Upper lobe of right lung (tissue), 1 donor: ENCODE results near the gene NAV3. TPM values are rescaled to one million over a fixed set of nuclear protein-coding genes. Genes with fewer than 3 reads are reported as not detected.
A peak's percentile ranks its signal among the peaks of the same experiment; 100 is the strongest.

Source experiments
- ATAC-seq: fragments of 200-7000 bp; cut with Tn5 transposase; one replicate; pipeline ENCODE4 v1.9.1; 2020; ENCODE audit warnings: mild to moderate bottlenecking, moderate library complexity
- DNase-seq: peaks from one replicate; pipeline ENCODE4 v3.0.0-alpha.2; 2020
- H3K27ac ChIP-seq: fragments of 200-600 bp; one replicate; pipeline ENCODE4 v1.8.0; 2022
- H3K27me3 ChIP-seq: fragments of 200-600 bp; one replicate; pipeline ENCODE4 v1.8.0; 2022; ENCODE audit warnings: mild to moderate bottlenecking
- H3K36me3 ChIP-seq: fragments of 200-600 bp; one replicate; pipeline ENCODE4 v1.8.0; 2022
- H3K4me1 ChIP-seq: fragments of 200-600 bp; one replicate; pipeline ENCODE4 v1.8.0; 2022
- H3K4me3 ChIP-seq: fragments of 200-600 bp; one replicate; pipeline ENCODE4 v1.8.0; 2022; ENCODE audit warnings: mild to moderate bottlenecking
- H3K9me3 ChIP-seq: fragments of 200-600 bp; one replicate; pipeline ENCODE4 v1.8.0; 2022
- CTCF ChIP-seq: fragments of 200-600 bp; IDR thresholded peaks from one replicate; pipeline ENCODE4 v1.8.0; 2022; ENCODE audit warnings: antibody characterized with exemption
- intact Hi-C: fragments of 100-400 bp; cut with DNase I; formaldehyde crosslinking; loops from one replicate; pipeline ENCODE4 v1.11.0; 2022
- total RNA-seq: library from RNA; stranded (reverse); fragmentation: NEBNext Ultra II Directional; extraction: Animal tissue kit (Norgen Biotek cat#: 25700); gene quantifications from one replicate; pipeline ENCODE4 v1.2.1, GENCODE V29; 2021
- donor health status: DM: no; HTN: yes; CAD: no; lungs with severe emphysema.

NAV3 gene
- total RNA-seq, 1 donor from 2014 or later, result 17.8 TPM

- no peak for ATAC-seq
- H3K27me3 ChIP-seq, result no peaks in the 10 kb centered on the region
- intact Hi-C loops, result no loop called here
Measured at GRCh38 chr12:78007173-78007572, 176.5 kb downstream of the NAV3 start.

GRCh38 chr12:78009031-78009430, 178.3 kb downstream of the NAV3 start:
- Histone ChIP-seq H3K36me3 (no peaks in the 10 kb centered on the region), H3K4me1 (no peaks in the 10 kb centered on the region), H3K27me3 (no peaks in the 10 kb centered on the region), H3K4me3 (no peak overlapping the region), H3K27ac (no peak overlapping the region), H3K9me3 (no peaks in the 10 kb centered on the region)
- TF ChIP-seq CTCF, result no peak
- intact Hi-C loops, result no loop called here
- no peak for ATAC-seq
- no peak for DNase-seq

More at GRCh38 chr12:78007173-78007572, 176.5 kb downstream of the NAV3 start:
- DNase-seq, result no peak
- TF ChIP-seq CTCF, result no peak
- Histone ChIP-seq H3K36me3 (no peaks in the 10 kb centered on the region), H3K27ac (no peak overlapping the region), H3K4me3 (no peak overlapping the region), H3K9me3 (no peaks in the 10 kb centered on the region), H3K4me1 (no peaks in the 10 kb centered on the region)

GRCh38 chr12:78018171-78018910, 187.6 kb downstream of the NAV3 start:
- no peak for TF ChIP-seq CTCF
- Histone ChIP-seq H3K27me3 (no peaks in the 10 kb centered on the region), H3K4me1 (no peaks in the 10 kb centered on the region), H3K36me3 (no peaks in the 10 kb centered on the region), H3K9me3 (no peaks in the 10 kb centered on the region), H3K4me3 (no peak overlapping the region), H3K27ac (peak overlapping the region; percentile 20)
- intact Hi-C loops, result no loop called here
- DNase-seq, result no peak
- no peak for ATAC-seq

- no peak for ATAC-seq
- Histone ChIP-seq H3K27me3 (no peaks in the 10 kb centered on the region), H3K36me3 (no peaks in the 10 kb centered on the region), H3K4me3 (no peak overlapping the region), H3K9me3 (no peaks in the 10 kb centered on the region), H3K4me1 (no peaks in the 10 kb centered on the region), H3K27ac (peak overlapping the region; percentile 20)
- intact Hi-C loops, result no loop called here
- no peak for DNase-seq
- no peak for TF ChIP-seq CTCF
Measured at GRCh38 chr12:78018939-78019338, 188.2 kb downstream of the NAV3 start.

- Histone ChIP-seq H3K9me3 (no peaks in the 10 kb centered on the region), H3K27me3 (no peaks in the 10 kb centered on the region), H3K36me3 (no peaks in the 10 kb centered on the region), H3K27ac (no peak overlapping the region), H3K4me1 (no peaks in the 10 kb centered on the region), H3K4me3 (no peak overlapping the region)
- DNase-seq (no peak), ATAC-seq (no peak)
- no peak for TF ChIP-seq CTCF
- intact Hi-C loops, result no loop called here
Measured at GRCh38 chr12:78028426-78028825, 197.7 kb downstream of the NAV3 start.
